Pons (tissue), 1 donor: ENCODE results near the gene CAPN5.
"Not testable (repeated sequence)": the region's sequence is repeated elsewhere in the genome, so short reads cannot be mapped to it uniquely, and the experiment has no call there.

ENCODE experiments used
- DNase-seq: peaks from one replicate; pipeline ENCODE4 v3.0.0-alpha.2; 2016; ENCODE audit warnings: low spot score

Gene CAPN5

GRCh38 chr11:77083566-77084245 is 16.9 kb downstream of the CAPN5 start:
- no peak for DNase-seq

DNA sequence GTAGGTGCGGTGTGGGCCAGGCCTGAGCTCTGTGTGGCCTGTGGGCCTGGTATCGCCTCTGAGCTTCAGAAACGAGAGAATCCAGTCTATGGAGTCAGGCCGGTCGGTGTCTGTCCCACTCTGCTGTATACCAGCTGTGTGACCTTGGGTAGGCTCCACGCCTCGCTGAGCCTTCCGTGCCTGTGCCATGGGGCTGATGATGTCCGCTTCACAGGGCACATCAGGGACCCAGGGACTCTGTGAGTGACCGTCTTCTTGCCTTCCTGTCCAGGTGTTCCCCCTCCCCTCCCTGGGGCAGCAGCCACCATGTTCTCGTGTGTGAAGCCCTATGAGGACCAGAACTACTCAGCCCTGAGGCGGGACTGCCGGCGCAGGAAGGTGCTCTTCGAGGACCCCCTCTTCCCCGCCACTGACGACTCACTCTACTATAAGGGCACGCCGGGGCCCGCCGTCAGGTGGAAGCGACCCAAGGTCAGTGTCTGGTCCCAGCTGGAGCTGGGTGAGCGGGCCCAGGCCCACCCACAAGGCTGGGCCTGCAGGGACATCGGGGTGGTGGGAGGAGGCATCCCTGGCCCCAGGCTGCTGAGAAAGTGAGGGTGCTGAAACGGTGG is 17.9 kb downstream of the CAPN5 start:
- no peak for DNase-seq

DNA sequence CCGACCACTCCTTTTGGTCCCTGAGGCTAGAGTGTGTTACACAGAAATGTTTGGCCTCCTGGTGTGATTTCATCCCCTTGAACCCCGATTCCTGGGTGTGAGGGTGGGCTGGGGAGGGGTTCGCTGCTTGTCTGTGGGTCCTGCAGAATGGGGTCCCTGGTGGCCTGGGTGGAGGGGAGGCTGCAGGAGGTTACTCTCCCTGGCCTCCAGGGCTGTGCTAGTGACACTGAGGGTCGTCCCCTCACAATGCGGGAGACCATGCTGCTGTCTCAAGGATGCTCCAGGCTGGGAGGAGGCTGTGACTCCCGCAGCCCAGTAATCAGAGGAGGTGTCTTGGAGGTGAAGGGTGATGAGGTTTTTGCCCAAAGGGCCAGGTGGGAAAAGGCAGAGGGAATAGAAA is 18.9 kb downstream of the CAPN5 start:
- no peak for DNase-seq

GRCh38 chr11:77086521-77087472 is 20.0 kb downstream of the CAPN5 start:
- DNase-seq = no peak

- DNase-seq = no peak
Observed at GRCh38 chr11:77087723-77088225, 21.0 kb downstream of the CAPN5 start.

GRCh38 chr11:77088236-77089003 is 21.6 kb downstream of the CAPN5 start:
- no peak for DNase-seq

- no peak for DNase-seq
Observed at GRCh38 chr11:77089004-77089545, 22.3 kb downstream of the CAPN5 start.

- no peak for DNase-seq
Observed at GRCh38 chr11:77090046-77090372, 23.2 kb downstream of the CAPN5 start.

DNA sequence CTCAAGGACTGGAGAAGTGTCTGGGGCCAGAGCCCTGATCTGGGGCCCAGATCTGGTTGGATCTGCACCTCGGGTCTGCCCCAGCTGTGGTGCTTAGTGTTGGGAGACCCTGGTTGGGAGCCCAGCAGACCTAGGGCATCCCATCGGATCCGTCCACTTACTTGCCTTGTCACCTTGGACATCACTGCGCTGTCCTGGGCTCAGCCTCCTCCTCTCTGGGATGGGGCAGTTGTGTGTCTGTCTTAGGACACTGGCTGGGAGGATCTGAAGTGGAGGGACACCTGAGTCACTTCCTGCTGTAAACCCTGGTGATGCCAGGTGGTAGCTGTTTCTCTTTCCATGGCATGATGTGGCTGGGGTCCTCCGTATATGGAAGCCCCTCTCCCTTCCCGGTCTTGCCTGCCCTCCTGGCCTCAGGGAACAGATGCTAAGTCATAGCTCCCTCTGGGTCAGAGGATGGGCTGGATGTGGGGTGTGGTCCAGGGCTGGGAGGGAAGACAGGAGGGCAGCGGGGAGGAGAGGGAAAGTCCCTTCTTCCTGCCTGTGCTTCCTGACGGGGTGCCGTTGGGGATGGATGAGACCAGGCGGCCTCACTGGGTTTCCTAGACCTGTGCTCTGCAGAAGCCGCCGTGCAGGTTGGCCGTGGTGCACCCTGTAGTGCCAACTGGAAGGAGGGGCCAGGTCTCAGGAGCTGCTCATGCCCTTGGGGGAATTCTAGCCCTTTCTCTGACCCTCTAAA is 23.8 kb downstream of the CAPN5 start:
- DNase-seq = no peak

- DNase-seq = peak; percentile 64
Observed at GRCh38 chr11:77091146-77091940, 24.6 kb downstream of the CAPN5 start.

- DNase-seq = no peak
Observed at GRCh38 chr11:77092382-77092781, 25.6 kb downstream of the CAPN5 start.

DNA sequence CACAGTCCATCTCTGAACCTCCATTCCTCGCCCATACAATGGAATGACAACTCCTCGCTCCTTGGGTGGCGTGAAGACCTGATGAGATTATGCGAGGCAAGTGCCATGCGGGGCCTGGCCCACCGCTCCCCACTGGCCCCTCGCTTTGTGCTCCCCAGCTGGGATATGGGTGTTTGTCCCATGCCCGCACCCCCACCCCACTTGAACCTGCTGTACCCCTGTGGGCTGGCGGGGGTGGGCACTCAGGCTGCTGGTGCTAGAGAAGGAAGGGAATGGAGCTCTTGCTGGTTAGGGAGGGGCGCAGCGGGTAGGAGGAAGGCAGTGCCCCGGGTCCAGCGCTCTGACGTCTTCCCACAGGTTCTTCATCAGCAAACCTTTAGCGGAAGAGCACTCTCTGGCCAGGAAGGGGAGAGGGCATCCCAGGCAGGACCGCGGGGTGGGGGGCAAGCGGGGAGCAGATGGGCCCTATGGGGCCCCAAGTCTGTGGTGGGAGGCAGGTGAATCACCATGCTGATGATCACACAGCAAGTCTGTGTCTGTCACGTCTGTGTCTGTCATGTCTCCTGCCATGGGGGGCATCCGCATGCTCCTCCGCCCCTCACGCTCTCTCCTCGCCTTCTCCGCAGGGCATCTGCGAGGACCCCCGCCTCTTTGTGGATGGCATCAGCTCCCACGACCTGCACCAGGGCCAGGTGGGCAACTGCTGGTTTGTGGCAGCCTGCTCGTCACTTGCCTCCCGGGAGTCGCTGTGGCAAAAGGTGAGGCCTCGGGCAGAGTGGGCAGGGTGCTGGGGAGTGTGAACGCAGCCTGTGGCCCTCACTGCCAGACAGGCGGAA is 26.5 kb downstream of the CAPN5 start:
- DNase-seq = no peak

- DNase-seq = no peak
Observed at GRCh38 chr11:77093987-77094840, 27.4 kb downstream of the CAPN5 start.

GRCh38 chr11:77094841-77095365 is 28.1 kb downstream of the CAPN5 start:
- no peak for DNase-seq

DNA sequence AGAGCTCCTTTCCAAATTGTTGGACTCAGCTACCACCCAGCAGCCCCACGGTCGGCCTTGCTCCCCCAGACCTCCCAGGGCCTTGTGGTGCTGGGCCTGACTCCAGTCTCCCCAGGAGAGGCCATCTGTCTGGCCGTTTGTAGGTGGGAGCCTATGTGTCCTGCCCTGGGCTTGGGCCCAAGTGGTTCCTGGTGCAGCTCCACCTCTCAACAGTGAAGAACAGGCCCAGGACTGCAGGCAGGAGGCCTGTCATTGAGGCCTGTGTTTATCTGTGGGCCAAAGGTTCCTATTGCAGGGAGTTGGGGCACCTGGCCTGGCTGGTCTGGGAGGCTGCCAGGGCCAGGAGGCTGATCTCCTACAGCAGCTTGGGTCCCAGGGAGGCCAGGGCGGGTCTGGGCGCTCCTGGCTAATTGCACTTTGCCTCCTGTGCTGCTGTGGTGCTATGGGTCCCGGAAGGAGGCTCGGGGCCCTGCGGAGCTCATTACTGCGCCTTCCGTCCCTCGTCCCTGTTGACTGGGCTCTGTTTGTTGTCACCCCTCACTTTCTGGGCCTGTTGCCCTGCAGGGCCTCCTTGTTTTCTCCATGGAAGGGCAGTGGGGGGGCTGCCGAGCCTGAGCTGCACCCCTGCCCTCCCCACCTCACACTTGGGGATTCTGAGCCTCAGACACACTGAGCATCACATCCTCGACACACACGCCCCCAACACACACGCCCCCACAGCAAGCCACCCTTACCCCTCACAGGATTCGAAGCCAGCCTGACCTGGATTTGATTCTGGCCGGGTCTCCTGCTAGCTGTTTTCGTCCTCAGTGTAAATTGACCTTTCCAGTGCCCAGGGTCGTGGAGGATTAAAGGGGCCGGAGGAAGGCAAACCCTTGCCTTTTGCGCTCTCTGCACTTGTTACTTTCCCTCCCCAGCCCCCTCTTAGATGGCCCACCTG is 29.1 kb downstream of the CAPN5 start:
- DNase-seq = no peak

GRCh38 chr11:77096591-77097019 is 29.8 kb downstream of the CAPN5 start:
- no peak for DNase-seq

- DNase-seq = not testable (repeated sequence)
Observed at GRCh38 chr11:77097180-77097579, 30.4 kb downstream of the CAPN5 start.
